ENCODE measurements around the gene ZMAT5.

The ZMAT5 gene

DNA sequence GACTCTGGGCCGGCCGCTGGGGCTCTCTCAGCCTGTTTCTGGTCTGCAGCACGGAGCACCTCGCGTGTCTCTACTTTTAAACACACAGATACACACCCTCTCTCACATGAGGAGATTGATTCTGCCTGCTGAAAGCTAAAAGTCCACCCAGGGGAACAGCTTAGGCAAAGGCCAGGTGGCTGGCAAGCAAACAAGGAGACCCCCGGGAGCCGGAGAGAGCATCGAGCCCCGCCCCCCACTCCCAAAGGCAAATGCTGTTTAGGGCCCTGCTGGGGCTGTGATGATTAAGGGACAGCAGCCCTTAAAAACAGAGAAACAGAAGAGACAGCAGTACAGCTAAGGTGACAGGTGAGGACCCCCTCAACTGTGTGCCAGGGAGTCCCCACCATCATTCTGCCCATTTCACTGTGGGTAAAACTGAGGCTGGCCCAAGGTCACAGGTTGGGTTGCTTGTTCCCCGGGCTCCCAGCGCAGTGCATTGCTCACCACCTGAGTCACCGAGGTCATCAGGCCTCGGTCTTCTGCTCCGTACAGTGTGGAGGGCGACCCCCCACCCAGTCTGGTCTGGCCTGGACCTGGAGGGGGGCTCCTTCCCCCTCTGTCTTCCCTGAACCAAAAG lies 40.2 kb downstream of the ZMAT5 start:
- DNase-seq, result no peak

- no peak for DNase-seq
Observed at GRCh38 chr22:29726106-29726505, 40.7 kb downstream of the ZMAT5 start.

GRCh38 chr22:29724843-29725242 lies 42.0 kb downstream of the ZMAT5 start:
- DNase-seq, result no peak

GRCh38 chr22:29723766-29724165 lies 43.0 kb downstream of the ZMAT5 start:
- DNase-seq, result no peak

- no peak for DNase-seq
Observed at GRCh38 chr22:29722587-29722986, 44.2 kb downstream of the ZMAT5 start.

DNA sequence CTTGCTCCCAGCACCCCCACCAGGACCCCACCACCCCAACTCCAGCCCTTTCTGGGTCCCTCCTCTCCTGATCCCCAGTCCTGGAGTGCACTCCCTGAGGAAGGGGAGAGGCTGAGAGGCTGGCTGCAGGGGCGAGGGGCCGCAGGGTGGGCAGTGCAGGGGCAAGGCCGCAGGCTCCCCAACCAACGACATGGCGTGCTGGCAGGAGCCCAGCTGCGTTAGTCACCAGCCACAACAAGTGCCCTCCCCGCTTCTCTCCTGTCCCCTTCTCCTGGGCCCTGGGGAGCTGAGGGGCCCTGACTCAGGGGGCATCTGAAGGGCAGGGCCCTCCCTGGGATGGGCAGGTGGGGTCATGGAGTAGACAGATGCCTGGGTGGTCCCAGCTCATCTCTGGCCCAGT lies 44.7 kb downstream of the ZMAT5 start:
- no peak for DNase-seq

- DNase-seq, result no peak
Observed at GRCh38 chr22:29720811-29721323, 45.9 kb downstream of the ZMAT5 start.

DNA sequence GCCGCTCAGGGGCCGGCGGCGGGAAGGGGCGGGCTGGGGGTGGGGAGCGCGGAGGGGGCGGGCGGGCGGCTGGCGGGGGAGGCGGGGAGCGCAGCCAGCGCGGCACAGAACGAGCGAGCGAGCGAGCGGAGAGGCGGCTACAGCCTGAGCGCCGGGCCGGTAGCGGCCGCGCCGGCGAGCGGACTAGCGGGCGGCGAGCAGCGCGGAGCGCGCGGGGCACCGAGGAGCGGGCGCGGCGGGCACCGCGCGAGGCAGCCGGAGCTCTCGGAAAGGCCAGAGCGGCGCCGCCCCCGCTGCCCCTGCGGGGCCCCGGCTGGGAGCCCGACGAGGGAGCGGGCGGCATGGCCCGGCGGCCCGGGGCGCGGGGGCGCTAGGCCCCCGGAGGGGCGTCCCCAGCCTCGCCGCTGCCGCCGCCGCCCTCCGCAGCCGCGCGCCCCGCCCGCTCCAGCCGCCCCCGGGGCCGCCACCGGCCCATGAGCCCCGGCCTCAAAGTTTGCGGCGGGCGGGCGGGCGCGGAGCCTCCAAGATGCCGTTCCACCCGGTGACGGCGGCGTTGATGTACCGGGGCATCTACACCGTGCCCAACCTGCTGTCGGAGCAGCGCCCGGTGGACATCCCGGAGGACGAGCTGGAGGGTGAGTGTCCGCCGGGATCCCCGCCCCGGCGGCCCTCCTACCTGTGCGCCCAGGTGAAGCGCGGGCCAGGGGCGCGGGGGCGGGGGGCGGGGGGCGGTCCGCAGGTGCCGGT lies 46.7 kb downstream of the ZMAT5 start, which contains the start of gene CABP7:
Gene CABP7, plus strand, starts transcription at position 105 of the 747 bp plus-strand sequence. Its CDS starts 422 bp downstream, at position 527.
- no peak for DNase-seq

DNA sequence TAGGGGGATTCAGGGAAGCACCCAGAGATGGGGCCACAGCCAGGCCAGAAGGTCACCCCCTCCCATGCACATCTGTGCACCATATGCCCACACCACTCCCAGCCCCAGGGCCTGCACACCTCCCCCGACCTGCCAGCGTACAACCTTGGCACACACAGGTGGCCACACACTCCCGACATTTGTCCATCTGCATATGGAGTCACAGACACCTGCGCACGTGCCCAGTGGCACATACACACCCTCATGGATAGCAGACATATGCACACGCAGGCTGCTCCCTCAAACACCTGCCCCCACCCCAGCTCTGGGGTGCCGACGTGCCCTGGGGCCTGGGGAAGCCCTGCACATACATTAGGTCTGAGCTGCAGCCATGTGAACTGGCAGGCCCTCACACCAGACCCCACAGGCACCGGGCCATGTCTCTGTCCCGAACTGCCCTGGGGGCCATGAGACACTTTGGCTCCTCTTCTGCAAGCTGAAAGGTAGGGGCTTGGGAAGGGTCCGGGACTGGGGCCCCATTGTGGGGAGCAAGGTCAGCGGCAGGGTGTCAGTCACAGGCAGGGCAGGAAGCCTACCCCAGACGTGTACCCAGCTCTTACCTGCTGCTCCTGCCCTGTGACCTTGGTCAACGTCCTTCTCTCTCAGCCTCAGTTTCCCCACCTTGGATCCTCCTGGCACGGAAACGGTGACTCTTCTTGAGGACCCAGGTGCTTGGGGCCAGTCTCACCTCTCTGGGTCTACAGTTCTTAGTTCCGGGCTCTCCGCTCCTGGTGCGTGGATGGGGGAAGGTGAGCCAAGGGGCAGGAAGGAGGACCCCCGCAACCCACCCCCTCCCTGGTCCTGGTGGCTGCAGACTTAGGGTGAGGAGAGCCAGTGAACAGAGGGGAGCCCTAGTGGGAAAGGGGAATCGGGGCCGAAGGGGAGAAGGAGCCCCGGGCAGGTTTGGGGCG lies 47.6 kb downstream of the ZMAT5 start:
- DNase-seq, result no peak

- DNase-seq, result no peak
Observed at GRCh38 chr22:29717789-29718188, 49.0 kb downstream of the ZMAT5 start.

DNA sequence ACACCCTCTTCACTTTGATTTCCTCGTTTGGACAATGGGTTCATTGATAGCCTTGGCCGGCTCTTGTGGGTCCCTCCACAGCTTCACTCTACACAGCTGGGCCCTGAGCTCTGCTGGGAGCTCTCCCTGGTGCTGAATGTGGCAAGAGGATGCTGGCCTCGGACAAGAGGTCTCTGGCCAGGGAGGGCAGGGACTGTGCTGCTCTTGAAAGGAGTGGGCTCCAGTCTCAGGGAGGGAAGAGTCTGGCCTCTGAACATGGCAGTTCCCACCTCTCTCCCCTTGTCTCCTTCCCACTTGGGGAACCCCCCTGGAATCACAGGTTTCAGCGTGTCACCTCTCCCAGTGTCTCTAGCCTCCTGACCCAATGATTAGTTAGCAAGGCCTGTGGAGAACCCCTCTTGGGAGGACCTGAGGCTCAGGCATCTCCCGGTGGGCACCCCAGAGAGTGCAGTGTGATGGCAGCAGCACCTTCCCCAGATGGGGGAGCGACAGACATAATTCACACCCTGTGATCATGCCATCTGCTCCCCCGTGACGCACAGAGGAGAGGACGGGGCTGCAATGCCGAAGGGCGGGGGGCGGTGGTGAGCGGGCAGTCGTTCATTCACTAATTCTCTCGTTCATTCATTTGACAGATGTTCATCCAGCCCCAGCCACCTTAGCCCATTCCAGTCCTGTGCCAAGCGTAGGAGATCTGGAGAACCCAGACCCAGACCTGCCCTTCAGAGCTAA lies 49.8 kb downstream of the ZMAT5 start:
- no peak for DNase-seq

GRCh38 chr22:29715705-29716104 lies 51.1 kb downstream of the ZMAT5 start:
- DNase-seq, result no peak

- no peak for DNase-seq
Observed at GRCh38 chr22:29715240-29715639, 51.6 kb downstream of the ZMAT5 start.

- DNase-seq, result no peak
Observed at GRCh38 chr22:29713156-29713727, 53.6 kb downstream of the ZMAT5 start.

DNA sequence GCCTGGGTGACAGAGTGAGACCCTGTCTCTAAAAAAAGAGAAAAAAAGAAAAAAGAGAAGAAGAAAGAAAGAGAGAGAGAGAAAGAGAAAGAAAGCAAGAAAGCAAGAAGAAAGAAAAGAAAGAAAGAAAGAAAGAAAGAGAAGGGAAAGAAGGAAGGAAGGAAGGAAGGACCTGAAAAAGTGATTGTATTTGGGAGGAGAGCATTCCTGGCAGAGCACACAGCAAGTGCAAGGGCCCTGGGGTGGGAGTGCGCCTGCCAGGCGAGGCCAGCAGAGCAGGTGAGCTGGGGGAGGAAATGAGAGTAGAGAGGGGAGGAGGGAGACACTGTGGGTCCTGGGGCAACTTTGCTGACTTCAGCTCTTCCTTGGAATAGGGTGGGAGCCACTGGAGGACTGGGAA lies 54.7 kb downstream of the ZMAT5 start:
- no peak for DNase-seq

DNA sequence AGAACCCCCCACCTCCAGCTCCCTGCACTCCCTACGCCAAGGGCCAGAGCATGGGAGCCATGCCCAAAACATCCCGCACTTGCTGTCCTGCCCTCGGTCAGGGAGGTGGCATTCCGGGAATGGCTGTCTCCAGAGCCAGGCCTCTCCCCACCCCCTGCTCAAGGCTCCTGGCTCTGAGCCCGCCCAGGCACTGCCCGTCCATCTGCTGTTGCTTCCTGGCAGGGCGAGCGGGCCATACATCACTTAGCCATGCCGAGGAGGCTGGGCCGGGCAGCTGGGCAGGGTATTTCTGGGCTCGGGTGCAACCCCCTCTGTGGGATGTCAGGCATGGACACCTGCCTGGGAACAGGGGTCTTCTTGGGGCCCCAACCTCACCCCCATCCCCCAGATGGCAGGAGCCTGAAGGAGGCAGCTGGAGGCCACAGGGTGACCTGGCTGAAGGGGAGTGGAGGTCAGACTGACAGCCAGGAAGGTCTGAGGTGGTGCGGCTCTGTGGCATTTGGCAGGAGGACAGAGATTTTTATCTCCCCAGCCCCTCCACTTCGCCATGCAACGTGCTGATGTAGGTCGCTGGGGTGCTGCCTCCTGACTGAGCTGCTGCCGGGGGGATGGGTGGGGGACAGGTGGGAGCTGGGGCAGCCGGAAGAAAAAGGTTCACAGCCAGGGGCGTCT lies 55.7 kb downstream of the ZMAT5 start:
- DNase-seq, result no peak

DNA sequence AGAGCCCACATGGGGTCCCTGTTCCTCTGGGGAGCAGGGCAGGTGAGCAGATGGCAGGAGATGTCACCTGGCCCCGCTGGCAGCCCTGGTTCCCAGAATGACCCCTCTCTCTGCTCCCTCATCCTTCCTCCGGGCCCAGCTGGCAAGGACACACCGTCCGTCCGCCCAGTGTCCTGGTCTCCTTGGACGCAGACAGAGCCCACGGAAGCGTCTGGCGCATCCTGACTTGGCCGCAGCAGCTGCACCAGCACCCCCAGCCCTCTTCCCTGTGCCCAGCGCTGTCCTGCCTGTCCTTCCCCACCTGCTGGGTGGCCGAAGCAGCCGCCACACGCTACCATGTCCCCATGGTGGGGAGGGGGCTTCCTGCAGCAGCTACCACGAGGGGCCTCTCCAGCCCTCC lies 56.6 kb downstream of the ZMAT5 start:
- no peak for DNase-seq

DNA sequence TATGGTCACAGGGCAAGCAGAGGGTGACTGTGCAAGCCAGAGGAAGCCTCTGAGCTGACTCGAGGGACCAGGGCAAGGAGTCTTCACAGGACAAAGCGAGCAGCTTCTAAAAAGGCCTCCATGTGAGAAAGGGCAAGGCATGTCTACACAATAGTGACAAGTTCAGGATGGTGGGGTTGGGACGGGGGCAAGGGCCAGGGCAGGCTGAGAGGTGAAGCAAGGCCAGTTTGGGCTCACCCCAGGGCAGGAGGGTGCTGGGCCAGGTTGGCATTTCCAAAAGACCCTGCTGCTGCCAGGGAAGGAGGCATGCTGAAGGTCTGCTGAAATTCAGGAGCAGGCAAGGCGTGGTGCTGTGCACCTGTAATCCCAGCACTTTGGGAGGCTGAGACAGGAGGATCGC lies 59.3 kb downstream of the ZMAT5 start:
- no peak for DNase-seq

- DNase-seq, result no peak
Observed at GRCh38 chr22:29707010-29707409, 59.8 kb downstream of the ZMAT5 start.

- DNase-seq, result no peak
Observed at GRCh38 chr22:29706486-29706885, 60.3 kb downstream of the ZMAT5 start.

DNA sequence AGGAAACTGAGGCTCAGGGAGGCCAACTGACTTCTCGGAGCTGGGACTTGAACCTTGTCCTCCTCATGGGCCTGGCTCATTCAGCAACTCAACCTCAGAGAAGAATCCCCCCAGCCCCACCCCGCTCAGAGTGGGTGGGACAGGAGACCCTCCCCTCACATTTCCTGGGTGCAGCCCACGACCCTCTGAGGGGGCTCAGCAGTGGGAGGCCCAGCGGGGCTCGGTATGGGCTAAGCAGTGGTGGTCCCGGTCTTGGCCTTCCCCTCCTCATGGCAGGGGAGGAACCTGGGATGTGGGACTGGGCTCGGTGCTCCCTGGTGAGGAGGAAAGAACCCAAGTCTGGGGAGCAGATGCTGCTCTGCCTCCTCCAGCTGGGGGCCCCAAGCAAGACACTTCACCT lies 61.2 kb downstream of the ZMAT5 start:
- DNase-seq, result no peak

Measured in CD4-positive, alpha-beta T cell treated with Interleukin-4 for 4 hours (primary cell).